KMS-11 (cell line): ENCODE results near the gene COL25A1.

Experiments used
- H2AFZ ChIP-seq: fragments of 200-600 bp; sonication (generic); 2 replicates; pipeline ENCODE4 v1.6.1; 2016; ENCODE audit warnings: antibody characterized with exemption, mixed run types, low read depth
- H3K27ac ChIP-seq: fragments of 200-600 bp; sonication (generic); 2 replicates; pipeline ENCODE4 v1.6.1; 2016; ENCODE audit warnings: mild to moderate bottlenecking, mixed run types
- H3K27me3 ChIP-seq: fragments of 200-600 bp; sonication (generic); 2 replicates; pipeline ENCODE4 v1.6.1; 2017; ENCODE audit warnings: mild to moderate bottlenecking, low read depth, mixed run types, moderate library complexity; ENCODE audit not compliant: insufficient read depth
- H3K36me3 ChIP-seq: fragments of 200-600 bp; sonication (generic); 2 replicates; pipeline ENCODE4 v1.6.1; 2017; ENCODE audit warnings: mild to moderate bottlenecking, mixed run types; ENCODE audit not compliant: insufficient read depth
- H3K4me1 ChIP-seq: fragments of 200-600 bp; sonication (generic); 2 replicates; pipeline ENCODE4 v1.6.1; 2016; ENCODE audit warnings: mild to moderate bottlenecking, low read depth, mixed run types; ENCODE audit not compliant: poor library complexity, severe bottlenecking
- H3K4me2 ChIP-seq: fragments of 200-600 bp; sonication (generic); 2 replicates; pipeline ENCODE4 v1.7.0; 2016; ENCODE audit warnings: mild to moderate bottlenecking, mixed run types
- H3K4me3 ChIP-seq: fragments of 200-600 bp; sonication (generic); IDR thresholded peaks from 2 replicates; pipeline ENCODE4 v1.6.1; 2017; ENCODE audit warnings: low read depth, low read length, mixed read lengths; ENCODE audit not compliant: insufficient read depth
- H3K79me2 ChIP-seq: fragments of 200-600 bp; sonication (generic); 2 replicates; pipeline ENCODE4 v1.6.1; 2016; ENCODE audit warnings: low read depth, mixed run types; ENCODE audit not compliant: insufficient read depth
- H3K9ac ChIP-seq: fragments of 200-600 bp; sonication (generic); 2 replicates; pipeline ENCODE4 v1.6.1; 2016; ENCODE audit warnings: mild to moderate bottlenecking, mixed run types
- H4K20me1 ChIP-seq: fragments of 200-600 bp; sonication (generic); 2 replicates; pipeline ENCODE4 v1.6.1; 2016; ENCODE audit warnings: mild to moderate bottlenecking, mixed run types; ENCODE audit not compliant: insufficient read depth
- CTCF ChIP-seq: fragments of 200-600 bp; sonication (generic); conservative IDR thresholded peaks from 2 replicates; pipeline ENCODE4 v1.6.1; 2017; ENCODE audit warnings: low read depth, mild to moderate bottlenecking, antibody characterized with exemption, low read length, moderate library complexity, mixed read lengths

COL25A1 gene

GRCh38 chr4:108868606-108869227 is 433.7 kb downstream of the COL25A1 start:
- Histone ChIP-seq H3K4me1 (no peaks in the 10 kb centered on the region), H3K4me2 (no peak overlapping the region), H3K36me3 (no peaks in the 10 kb centered on the region), H3K27ac (no peak overlapping the region), H3K79me2 (no peaks in the 10 kb centered on the region), H3K4me3 (no peak overlapping the region), H3K9ac (no peak overlapping the region), H4K20me1 (no peaks in the 10 kb centered on the region), H2AFZ (no peak overlapping the region), H3K27me3 (no peaks in the 10 kb centered on the region)
- TF ChIP-seq CTCF: no peak

- Histone ChIP-seq H3K4me2 (no peak overlapping the region), H3K36me3 (no peaks in the 10 kb centered on the region), H3K4me1 (peaks cover under 1% of the 10 kb centered on the region), H3K4me3 (no peak overlapping the region), H3K27me3 (no peaks in the 10 kb centered on the region), H4K20me1 (no peaks in the 10 kb centered on the region), H3K79me2 (no peaks in the 10 kb centered on the region), H3K27ac (no peak overlapping the region), H3K9ac (no peak overlapping the region), H2AFZ (no peak overlapping the region)
- no peak for TF ChIP-seq CTCF
These were observed 435.0 kb downstream of the COL25A1 start for GRCh38 chr4:108867476-108867875.

GRCh38 chr4:108861334-108861733 is 441.1 kb downstream of the COL25A1 start:
- H3K27me3 ChIP-seq: no peaks in the 10 kb centered on the region
- no peak overlapping the region for H3K9ac ChIP-seq
- H4K20me1 ChIP-seq: no peaks in the 10 kb centered on the region
- H3K4me1 ChIP-seq: peaks cover 4% of the 10 kb centered on the region
- no peak overlapping the region for H3K27ac ChIP-seq
- no peaks in the 10 kb centered on the region for H3K36me3 ChIP-seq
- no peak for TF ChIP-seq CTCF
- H3K4me2 ChIP-seq: no peak overlapping the region
- H3K4me3 ChIP-seq: no peak overlapping the region
- H3K79me2 ChIP-seq: no peaks in the 10 kb centered on the region
- no peak overlapping the region for H2AFZ ChIP-seq

GRCh38 chr4:108854786-108855185 is 447.7 kb downstream of the COL25A1 start:
- Histone ChIP-seq H3K4me1 (peaks cover 58% of the 10 kb centered on the region), H3K79me2 (no peaks in the 10 kb centered on the region), H3K36me3 (no peaks in the 10 kb centered on the region), H3K27me3 (no peaks in the 10 kb centered on the region), H3K9ac (no peak overlapping the region), H3K4me2 (peak overlapping the region; percentile 22; the same call in 1 of the 2 replicates), H3K27ac (no peak overlapping the region), H4K20me1 (no peaks in the 10 kb centered on the region), H2AFZ (no peak overlapping the region), H3K4me3 (no peak overlapping the region)
- no peak for TF ChIP-seq CTCF
